PC-3 (cell line): ENCODE data around the gene FRMD4B. TPM values are rescaled to one million over a fixed set of nuclear protein-coding genes. Genes with fewer than 3 reads are reported as not detected.

Experiments
- ATAC-seq: fragments of 200-7000 bp; cut with Tn5 transposase; 2 replicates; pipeline ENCODE4 v1.9.1; 2020; ENCODE audit warnings: mild to moderate bottlenecking, moderate library complexity
- BruUV-seq: library from RNA; stranded (reverse); fragments of 400-500 nt; replicated peaks from 2 replicates; lab custom pipeline; 2021; lab: Mats Ljungman, UMichigan
- CTCF ChIA-PET: fragments of 300-600 bp; sonication (Branson Sonifier 250); formaldehyde crosslinking; loops from one replicate; lab custom pipeline; 2022; ENCODE audit warnings: antibody characterized with exemption; lab: Charles Lee
- POLR2A ChIA-PET: fragments of 300-600 bp; sonication (Branson Sonifier 250); formaldehyde crosslinking; loops from one replicate; lab custom pipeline; 2022; ENCODE audit warnings: antibody characterized with exemption; ENCODE audit not compliant: unreplicated experiment; lab: Charles Lee
- DNase-seq: peaks from one replicate; pipeline ENCODE4 v3.0.0-alpha.2; 2015
- H2AFZ ChIP-seq: fragments of 300-600 bp; sonication (generic); 2 replicates; pipeline ENCODE4 v1.6.0; 2016; ENCODE audit warnings: antibody characterized with exemption, low read length
- H3F3A ChIP-seq: fragments of 300-600 bp; sonication (generic); one replicate; pipeline ENCODE4 v1.6.0; 2017; ENCODE audit warnings: antibody characterized with exemption, low read length, control low read depth, mild to moderate bottlenecking; ENCODE audit not compliant: unreplicated experiment
- H3K27ac ChIP-seq: fragments of 300-600 bp; sonication (generic); 2 replicates; pipeline ENCODE4 v1.5.1; 2016; ENCODE audit warnings: mild to moderate bottlenecking, low read length
- H3K27me3 ChIP-seq: fragments of 300-600 bp; sonication (generic); 2 replicates; pipeline ENCODE4 v1.6.1; 2016; ENCODE audit warnings: low read length, mixed read lengths
- H3K36me3 ChIP-seq: fragments of 300-600 bp; sonication (generic); 2 replicates; pipeline ENCODE4 v1.6.1; 2016; ENCODE audit warnings: low read depth, mixed run types, low read length, mixed read lengths
- H3K4me1 ChIP-seq: fragments of 300-600 bp; sonication (generic); 2 replicates; pipeline ENCODE4 v1.5.1; 2016; ENCODE audit warnings: low read length; ENCODE audit not compliant: insufficient read depth
- H3K4me2 ChIP-seq: fragments of 300-600 bp; sonication (generic); 2 replicates; pipeline ENCODE4 v1.6.0; 2016; ENCODE audit warnings: low read length
- H3K4me3 ChIP-seq: fragments of 300-600 bp; sonication (generic); 2 replicates; pipeline ENCODE4 v1.5.1; 2016; ENCODE audit warnings: mild to moderate bottlenecking, low read length, mixed read lengths
- H3K79me2 ChIP-seq: fragments of 300-600 bp; sonication (generic); 2 replicates; pipeline ENCODE4 v1.6.1; 2017; ENCODE audit warnings: low read length, mixed read lengths
- H3K9ac ChIP-seq: fragments of 300-600 bp; sonication (generic); 2 replicates; pipeline ENCODE4 v1.6.0; 2016; ENCODE audit warnings: mild to moderate bottlenecking, low read length
- H3K9me2 ChIP-seq: fragments of 300-600 bp; sonication (generic); replicated peaks from 2 replicates; pipeline ENCODE4 v1.6.1; 2016; ENCODE audit warnings: mixed run types, low read length, mixed read lengths
- H3K9me3 ChIP-seq: fragments of 300-600 bp; sonication (generic); 2 replicates; pipeline ENCODE4 v1.6.1; 2016; ENCODE audit warnings: low read length, mixed read lengths
- H4K20me1 ChIP-seq: fragments of 300-600 bp; sonication (generic); 2 replicates; pipeline ENCODE4 v1.6.1; 2016; ENCODE audit warnings: low read length, mixed read lengths
- EZH2 ChIP-seq: fragments of 300-600 bp; sonication (generic); IDR thresholded peaks from one replicate; pipeline ENCODE4 v1.6.1; 2017; ENCODE audit warnings: antibody characterized with exemption, mild to moderate bottlenecking, low read length; ENCODE audit not compliant: unreplicated experiment
- EZH2phosphoT487 ChIP-seq: fragments of 300-600 bp; sonication (generic); IDR thresholded peaks from 2 replicates; pipeline ENCODE4 v1.6.1; 2018; ENCODE audit warnings: mild to moderate bottlenecking, antibody characterized with exemption, low read length, borderline replicate concordance
- intact Hi-C: fragments of 100-400 bp; cut with micrococcal nuclease; formaldehyde crosslinking; loops from 2 replicates; pipeline ENCODE4 v1.9.0; 2023
- total RNA-seq: library from RNA; depleted of rRNA; stranded (reverse); fragments of >200 nt; gene quantifications from 2 replicates; pipeline ENCODE4 v1.2.3, GENCODE V29; 2014
- TF ChIP-seq, protein P1 (sequence below): fragments of 300-600 bp; sonication (generic); conservative IDR thresholded peaks from 2 replicates; pipeline ENCODE4 v1.5.1; 2017; ENCODE audit warnings: antibody characterized with exemption, low read depth, mild to moderate bottlenecking, low read length

The FRMD4B gene
- total RNA-seq, 1 experiment from 2014 or later, result 5.7 TPM

DNA sequence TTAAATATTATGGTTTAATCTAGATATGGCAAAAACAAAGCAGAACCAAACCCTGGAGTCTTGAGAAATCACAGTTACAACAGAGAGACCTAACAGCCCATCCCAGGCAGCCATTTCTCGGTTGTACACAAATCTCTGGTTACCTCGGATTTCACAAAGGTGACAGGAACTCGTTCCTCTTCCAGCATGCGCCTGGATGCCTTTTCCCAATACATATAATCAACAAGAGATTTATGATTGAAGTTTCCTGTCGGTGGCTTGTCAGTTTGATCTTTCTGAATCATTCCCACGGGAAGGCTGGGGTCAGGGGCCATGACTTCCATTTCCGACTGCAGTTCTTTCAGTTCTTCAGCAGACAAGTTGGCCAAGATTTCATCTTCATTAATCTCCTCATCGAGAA, 263.9 kb downstream of the FRMD4B start:
- H3K27ac ChIP-seq, result no peak overlapping the region
- BruUV-seq, result no TSS peak
- no peaks in the 10 kb centered on the region for H3K79me2 ChIP-seq
- ATAC-seq (no peak), DNase-seq (no peak)
- CTCF ChIA-PET, result no interaction called here
- no peak overlapping the region for H3K4me2 ChIP-seq
- no peaks in the 10 kb centered on the region for H4K20me1 ChIP-seq
- no peaks in the 10 kb centered on the region for H3F3A ChIP-seq
- POLR2A ChIA-PET, result interaction anchor here (0.6 kb wide), 1 partner anchor 78 kb away, joined by 13 read pairs; no protein-coding TSS in a partner anchor
- H3K9me2 ChIP-seq, result no peaks in the 10 kb centered on the region
- no peaks in the 10 kb centered on the region for H3K36me3 ChIP-seq
- peaks cover 3% of the 10 kb centered on the region; the same call in 1 of the 2 replicates for H3K4me1 ChIP-seq
- intact Hi-C loops, result loop anchor here (1.0 to 5.0 kb wide), 3 partner anchors 35 to 305 kb away; no protein-coding TSS in a partner anchor
- H3K9ac ChIP-seq, result no peak overlapping the region
- TF ChIP-seq EZH2phosphoT487, result no peak
- TF ChIP-seq, protein P1, sequence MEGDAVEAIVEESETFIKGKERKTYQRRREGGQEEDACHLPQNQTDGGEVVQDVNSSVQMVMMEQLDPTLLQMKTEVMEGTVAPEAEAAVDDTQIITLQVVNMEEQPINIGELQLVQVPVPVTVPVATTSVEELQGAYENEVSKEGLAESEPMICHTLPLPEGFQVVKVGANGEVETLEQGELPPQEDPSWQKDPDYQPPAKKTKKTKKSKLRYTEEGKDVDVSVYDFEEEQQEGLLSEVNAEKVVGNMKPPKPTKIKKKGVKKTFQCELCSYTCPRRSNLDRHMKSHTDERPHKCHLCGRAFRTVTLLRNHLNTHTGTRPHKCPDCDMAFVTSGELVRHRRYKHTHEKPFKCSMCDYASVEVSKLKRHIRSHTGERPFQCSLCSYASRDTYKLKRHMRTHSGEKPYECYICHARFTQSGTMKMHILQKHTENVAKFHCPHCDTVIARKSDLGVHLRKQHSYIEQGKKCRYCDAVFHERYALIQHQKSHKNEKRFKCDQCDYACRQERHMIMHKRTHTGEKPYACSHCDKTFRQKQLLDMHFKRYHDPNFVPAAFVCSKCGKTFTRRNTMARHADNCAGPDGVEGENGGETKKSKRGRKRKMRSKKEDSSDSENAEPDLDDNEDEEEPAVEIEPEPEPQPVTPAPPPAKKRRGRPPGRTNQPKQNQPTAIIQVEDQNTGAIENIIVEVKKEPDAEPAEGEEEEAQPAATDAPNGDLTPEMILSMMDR, result no peak
- no peak for TF ChIP-seq EZH2
- no peaks in the 10 kb centered on the region for H3K27me3 ChIP-seq
- no peak overlapping the region for H3K4me3 ChIP-seq
- no peak overlapping the region for H2AFZ ChIP-seq
- H3K9me3 ChIP-seq, result no peaks in the 10 kb centered on the region

DNA sequence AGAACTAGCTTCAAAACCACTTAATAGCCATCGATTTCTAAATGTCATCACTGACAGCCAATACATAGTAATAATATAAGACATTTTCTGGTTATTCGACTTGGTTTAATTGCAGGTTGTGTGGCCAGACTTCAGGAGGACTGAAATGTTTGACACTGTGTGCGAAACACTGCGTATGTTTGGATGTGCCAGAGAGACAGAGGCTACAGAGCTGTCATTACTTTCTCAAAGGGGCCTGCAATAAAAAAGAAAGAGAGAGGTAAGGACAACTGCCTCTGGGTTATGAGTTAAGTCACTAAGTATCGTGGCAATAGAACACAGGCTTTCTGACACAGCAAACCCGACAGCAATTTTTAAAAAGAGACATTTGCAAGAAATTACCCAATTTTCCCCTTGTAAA, 264.4 kb downstream of the FRMD4B start:
- peaks cover 6% of the 10 kb centered on the region for H3K4me1 ChIP-seq
- no peak overlapping the region for H3K27ac ChIP-seq
- no peak overlapping the region for H3K4me2 ChIP-seq
- H4K20me1 ChIP-seq, result no peaks in the 10 kb centered on the region
- H2AFZ ChIP-seq, result 0 out of 2 replicates have a peak overlapping the region, but pooled peaks have one; percentile 28
- no peaks in the 10 kb centered on the region for H3K27me3 ChIP-seq
- DNase-seq, result no peak
- intact Hi-C loops, result loop anchor here (1.0 to 5.0 kb wide), 3 partner anchors 35 to 306 kb away; no protein-coding TSS in a partner anchor
- no peaks in the 10 kb centered on the region for H3K79me2 ChIP-seq
- no peaks in the 10 kb centered on the region for H3K9me2 ChIP-seq
- TF ChIP-seq EZH2phosphoT487 (no peak), EZH2 (no peak)
- TF ChIP-seq, protein P1, result no peak
- H3K36me3 ChIP-seq, result no peaks in the 10 kb centered on the region
- H3K9me3 ChIP-seq, result no peaks in the 10 kb centered on the region
- ATAC-seq, result no peak
- no peaks in the 10 kb centered on the region for H3F3A ChIP-seq
- no TSS peak for BruUV-seq
- CTCF ChIA-PET, result interaction anchor here (0.6 to 1.0 kb wide), 2 partner anchors 34 to 40 kb away, joined by 3 read pairs; no protein-coding TSS in a partner anchor
- H3K9ac ChIP-seq, result no peak overlapping the region
- H3K4me3 ChIP-seq, result no peak overlapping the region
- POLR2A ChIA-PET, result interaction anchor here (0.6 kb wide), 1 partner anchor 78 kb away, joined by 13 read pairs; no protein-coding TSS in a partner anchor

DNA sequence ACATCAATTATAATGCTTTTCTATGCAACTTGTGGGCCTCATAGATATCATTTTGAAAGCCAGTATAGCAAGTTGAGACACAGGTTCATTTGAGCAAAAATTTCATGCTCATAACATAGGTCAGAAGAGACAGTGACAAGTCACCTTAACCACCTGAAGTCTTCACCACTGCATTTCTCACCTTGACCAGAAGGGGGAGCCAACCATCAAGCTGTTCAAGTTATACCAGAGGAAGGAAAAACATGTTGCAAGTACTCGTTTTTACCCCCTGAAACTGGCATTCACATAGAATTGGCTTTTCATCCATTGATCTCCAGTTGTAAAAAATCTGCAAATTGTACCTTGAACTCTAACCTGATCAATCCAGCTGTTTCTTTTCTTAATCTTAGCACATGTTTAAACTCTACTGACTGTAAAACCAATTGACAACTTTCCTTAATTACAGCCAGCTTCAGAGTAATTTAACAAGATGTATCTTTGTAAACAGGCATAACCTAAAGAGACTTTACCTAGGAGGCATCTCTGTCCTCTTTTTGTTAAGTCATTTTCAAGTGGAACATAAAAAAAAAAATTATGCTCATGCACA, 264.9 kb downstream of the FRMD4B start:
- H2AFZ ChIP-seq, result 0 out of 2 replicates have a peak overlapping the region, but pooled peaks have one; percentile 28
- peaks cover 11% of the 10 kb centered on the region for H3K4me1 ChIP-seq
- H3K9ac ChIP-seq, result no peak overlapping the region
- intact Hi-C loops, result loop anchor here (1.0 to 5.0 kb wide), 3 partner anchors 34 to 306 kb away; no protein-coding TSS in a partner anchor
- H3K27ac ChIP-seq, result no peak overlapping the region
- H3K9me2 ChIP-seq, result no peaks in the 10 kb centered on the region
- peak; percentile 77 for DNase-seq
- no peaks in the 10 kb centered on the region for H3K36me3 ChIP-seq
- no peaks in the 10 kb centered on the region for H3K9me3 ChIP-seq
- no peak overlapping the region for H3K4me3 ChIP-seq
- ATAC-seq, result peak; percentile 79
- no peaks in the 10 kb centered on the region for H3F3A ChIP-seq
- CTCF ChIA-PET, result interaction anchor here (0.6 to 1.0 kb wide), 2 partner anchors 35 to 40 kb away, joined by 3 read pairs; no protein-coding TSS in a partner anchor
- no peaks in the 10 kb centered on the region for H3K27me3 ChIP-seq
- TF ChIP-seq EZH2phosphoT487, result no peak
- TF ChIP-seq, protein P1, result peak; percentile 73
- no TSS peak for BruUV-seq
- H3K4me2 ChIP-seq, result no peak overlapping the region
- POLR2A ChIA-PET, result interaction anchor here (0.6 kb wide), 1 partner anchor 79 kb away, joined by 13 read pairs; no protein-coding TSS in a partner anchor
- no peaks in the 10 kb centered on the region for H3K79me2 ChIP-seq
- no peaks in the 10 kb centered on the region for H4K20me1 ChIP-seq
